GM19468 (cell line): ENCODE data around the gene GRAP.
"Not testable (repeated sequence)": the region's sequence is repeated elsewhere in the genome, so short reads cannot be mapped to it uniquely, and the experiment has no call there.

Source experiments
- ATAC-seq: cut with Tn5 transposase; IDR thresholded peaks from one replicate; pipeline ENCODE4 v1.9.1; 2021; ENCODE audit warnings: mild to moderate bottlenecking, moderate library complexity, moderate number of reproducible peaks; ENCODE audit not compliant: unreplicated experiment; ENCODE audit errors: extremely low read depth

Gene GRAP

DNA sequence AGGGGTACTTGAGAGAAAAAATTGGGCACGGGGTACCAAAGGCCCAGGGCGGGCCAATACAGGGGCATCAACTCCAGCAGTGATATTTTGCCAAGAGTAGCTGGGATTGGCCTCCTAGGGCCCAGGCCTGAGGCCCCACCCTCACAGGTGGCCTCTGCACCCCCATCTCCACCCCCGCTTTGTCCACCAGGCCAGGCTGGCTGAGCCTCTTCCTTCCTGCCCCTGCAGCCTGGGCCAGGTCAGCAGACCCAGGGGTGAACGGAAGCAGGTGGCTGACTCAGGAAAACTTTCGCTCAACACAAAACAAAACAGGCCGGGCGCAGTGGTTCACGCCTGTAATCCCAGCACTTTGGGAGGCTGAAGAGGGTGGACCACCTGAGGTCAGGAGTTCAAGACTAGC lies 3.7 kb downstream of the GRAP start:
- not testable (repeated sequence) for ATAC-seq

DNA sequence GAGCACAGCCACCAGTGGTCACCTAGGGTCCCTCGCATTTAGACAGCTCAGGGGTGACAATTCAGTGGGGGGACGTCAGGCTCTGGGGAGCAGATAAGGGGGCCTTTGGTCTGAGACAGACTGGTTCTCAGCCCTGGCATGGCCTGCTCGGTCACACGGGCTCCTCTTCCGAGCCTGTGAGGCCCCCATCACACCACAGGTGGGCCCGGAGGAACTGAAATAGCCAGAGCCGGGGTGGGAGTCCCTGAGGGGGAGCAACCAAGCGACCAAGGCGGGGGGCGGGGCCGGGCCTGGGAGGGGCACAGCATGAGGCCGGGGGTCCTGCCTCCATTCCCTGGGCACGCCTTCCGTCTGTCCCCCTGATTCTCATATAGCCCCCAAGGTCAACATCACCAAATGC lies 4.4 kb downstream of the GRAP start:
- ATAC-seq: not testable (repeated sequence)

GRCh38 chr17:19041871-19042270 lies 4.9 kb downstream of the GRAP start:
- ATAC-seq: not testable (repeated sequence)

- ATAC-seq: not testable (repeated sequence)
Observed at GRCh38 chr17:19040350-19040749, 6.4 kb downstream of the GRAP start.

GRCh38 chr17:19038730-19039129 lies 8.0 kb downstream of the GRAP start:
- not testable (repeated sequence) for ATAC-seq

DNA sequence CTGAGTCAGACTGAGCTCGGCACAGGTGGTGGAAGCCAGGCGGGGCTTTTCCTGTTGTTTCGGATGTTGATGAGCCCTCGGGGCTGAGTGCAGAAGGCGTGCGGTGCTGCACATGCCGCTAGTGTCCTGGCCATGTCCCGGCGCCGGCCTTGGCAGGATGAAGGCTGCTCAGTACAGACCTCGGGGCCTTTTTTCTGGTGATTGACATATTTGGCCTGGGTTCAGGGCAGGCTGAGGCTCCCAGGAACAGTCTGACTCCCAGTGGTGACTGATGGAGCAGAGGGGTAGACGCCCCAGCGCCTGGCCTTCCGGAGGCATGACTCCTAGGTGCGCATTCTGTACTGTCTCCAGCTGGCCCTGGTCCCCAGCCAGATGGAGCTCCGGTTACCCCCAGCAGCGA lies 8.8 kb downstream of the GRAP start:
- not testable (repeated sequence) for ATAC-seq

DNA sequence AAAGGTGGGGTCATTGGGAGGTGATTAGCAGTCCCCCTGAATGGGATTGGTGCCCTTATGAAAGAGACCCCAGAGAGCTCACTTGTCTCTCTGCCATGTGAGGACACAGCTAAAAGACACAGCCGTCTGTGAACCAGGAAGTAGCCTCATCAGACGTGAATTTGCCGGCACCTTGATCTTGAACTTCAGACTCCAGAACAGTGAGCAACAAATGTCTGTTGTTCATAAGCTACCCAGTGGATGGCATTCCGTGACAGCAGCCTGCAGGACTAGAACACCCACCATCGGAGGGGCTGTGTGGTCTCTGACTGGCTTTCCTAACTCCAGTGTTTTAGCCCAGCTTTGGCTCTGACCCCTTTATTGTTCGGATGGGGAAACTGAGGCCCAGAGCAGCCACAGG lies 9.2 kb downstream of the GRAP start:
- not testable (repeated sequence) for ATAC-seq

DNA sequence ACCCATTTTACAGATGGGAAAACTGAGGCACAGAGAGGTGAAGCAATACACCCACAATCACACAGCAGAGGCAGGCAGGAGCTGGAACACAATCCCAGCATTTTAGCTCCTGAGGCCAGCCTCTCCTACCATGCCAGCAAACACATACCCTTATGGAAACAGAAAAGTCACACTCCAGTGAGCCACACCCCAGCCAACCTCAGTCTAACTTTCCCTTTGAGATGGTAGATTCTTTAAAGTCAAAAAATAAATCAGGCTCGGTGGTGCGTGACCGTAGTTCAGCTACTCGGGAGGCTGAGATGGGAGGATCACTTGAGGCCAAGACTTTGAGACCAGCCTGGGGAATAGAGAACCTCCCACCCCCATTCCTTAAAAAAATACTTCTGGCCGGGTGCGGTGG lies 10.6 kb downstream of the GRAP start:
- not testable (repeated sequence) for ATAC-seq

GRCh38 chr17:19032377-19032988 lies 14.3 kb downstream of the GRAP start:
- not testable (repeated sequence) for ATAC-seq

- not testable (repeated sequence) for ATAC-seq
Observed at GRCh38 chr17:19031729-19032128, 15.0 kb downstream of the GRAP start.

GRCh38 chr17:19030771-19031449 lies 15.8 kb downstream of the GRAP start:
- ATAC-seq: not testable (repeated sequence)

DNA sequence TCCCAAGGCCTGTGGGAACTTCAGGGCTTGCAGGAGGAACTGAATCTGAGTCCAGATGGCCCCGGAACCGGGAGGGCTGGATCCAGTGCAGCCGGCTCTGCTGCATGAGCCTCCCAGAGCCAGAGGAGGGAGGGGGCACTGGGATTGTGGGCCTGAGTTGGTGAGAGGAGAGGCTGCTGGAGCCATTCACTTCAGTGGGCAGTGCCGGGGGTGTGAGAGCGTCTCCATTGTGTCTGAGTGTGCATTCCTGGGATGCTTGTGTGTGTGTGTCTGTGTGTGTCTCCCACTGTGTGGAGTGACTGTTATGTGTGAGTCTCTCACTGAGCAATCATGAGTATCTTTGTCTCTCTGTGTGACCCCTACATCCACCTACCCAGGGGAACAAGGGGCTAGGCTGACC lies 17.0 kb downstream of the GRAP start:
- ATAC-seq: not testable (repeated sequence)

DNA sequence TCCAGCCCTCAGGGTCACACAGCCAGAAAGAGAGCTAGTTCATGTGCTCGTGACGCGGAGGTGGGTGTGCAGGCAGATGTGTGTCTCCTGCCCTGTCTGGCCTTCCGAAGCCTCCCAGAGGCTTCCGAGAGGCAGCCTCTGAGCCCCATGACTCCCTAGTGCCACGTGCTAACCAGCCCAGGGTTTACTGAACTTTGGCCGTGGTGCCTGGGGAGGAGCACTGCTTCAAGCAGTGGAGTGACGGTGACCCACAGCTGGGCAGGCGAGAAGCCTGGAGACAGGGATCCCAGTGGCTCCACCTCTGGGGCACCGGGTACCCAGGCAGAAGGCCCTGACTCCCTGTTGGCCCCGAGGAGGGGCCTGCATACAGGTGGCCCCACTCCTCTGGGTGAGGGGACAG lies 18.1 kb downstream of the GRAP start:
- not testable (repeated sequence) for ATAC-seq

DNA sequence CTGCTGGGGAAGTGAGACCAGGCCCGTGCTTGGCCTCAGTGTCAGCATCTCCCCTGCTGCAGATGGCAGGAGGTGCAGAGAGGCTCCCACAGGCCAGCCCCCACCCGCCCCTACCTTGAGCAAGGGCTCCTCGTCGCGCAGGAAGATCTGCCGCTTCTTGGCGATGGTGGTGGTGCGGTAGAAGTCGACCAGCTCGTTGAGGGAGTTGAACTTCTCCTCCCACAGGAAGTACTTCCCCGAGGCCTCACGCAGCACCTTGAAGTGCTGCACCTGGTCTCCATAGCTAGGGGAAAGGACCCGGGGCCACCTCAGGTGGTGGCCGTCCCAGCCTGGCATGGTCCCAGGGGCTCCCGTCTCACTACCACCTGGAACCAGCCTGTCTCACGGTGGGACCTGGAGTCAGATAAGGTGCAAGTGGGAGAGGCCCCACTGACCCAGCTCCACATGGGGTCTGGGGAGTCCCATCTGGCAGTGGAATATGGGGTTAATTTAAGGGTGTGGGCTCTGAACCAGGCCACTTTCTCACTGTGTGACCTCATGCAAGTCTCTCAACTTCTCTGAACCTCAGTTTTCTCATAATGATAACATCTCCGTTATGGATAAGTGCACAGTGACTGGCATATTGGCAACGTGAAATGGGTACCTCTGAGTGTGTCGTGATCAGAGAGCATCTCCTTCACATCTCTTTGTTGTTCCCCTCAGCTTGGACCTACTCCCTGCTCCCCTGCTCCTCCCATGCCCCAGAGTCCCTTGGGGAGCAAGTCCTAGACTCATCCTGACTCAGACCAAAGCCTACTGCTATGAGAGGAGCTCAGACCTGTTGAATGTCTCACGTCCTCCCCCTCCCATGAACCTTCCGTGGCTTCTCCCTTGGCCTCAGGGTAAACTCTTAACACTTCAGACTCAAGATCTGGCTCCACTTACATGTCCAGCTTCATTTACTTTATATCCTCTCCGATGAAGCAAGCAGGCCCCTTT lies 22.4 kb downstream of the GRAP start:
- no peak for ATAC-seq

GRCh38 chr17:19023209-19023999 lies 23.4 kb downstream of the GRAP start:
- no peak for ATAC-seq

- no peak for ATAC-seq
Observed at GRCh38 chr17:19022747-19023146, 24.0 kb downstream of the GRAP start.

GRCh38 chr17:19022128-19022527 lies 24.6 kb downstream of the GRAP start:
- no peak for ATAC-seq

GRCh38 chr17:19021622-19022083 lies 25.1 kb downstream of the GRAP start:
- ATAC-seq: no peak

DNA sequence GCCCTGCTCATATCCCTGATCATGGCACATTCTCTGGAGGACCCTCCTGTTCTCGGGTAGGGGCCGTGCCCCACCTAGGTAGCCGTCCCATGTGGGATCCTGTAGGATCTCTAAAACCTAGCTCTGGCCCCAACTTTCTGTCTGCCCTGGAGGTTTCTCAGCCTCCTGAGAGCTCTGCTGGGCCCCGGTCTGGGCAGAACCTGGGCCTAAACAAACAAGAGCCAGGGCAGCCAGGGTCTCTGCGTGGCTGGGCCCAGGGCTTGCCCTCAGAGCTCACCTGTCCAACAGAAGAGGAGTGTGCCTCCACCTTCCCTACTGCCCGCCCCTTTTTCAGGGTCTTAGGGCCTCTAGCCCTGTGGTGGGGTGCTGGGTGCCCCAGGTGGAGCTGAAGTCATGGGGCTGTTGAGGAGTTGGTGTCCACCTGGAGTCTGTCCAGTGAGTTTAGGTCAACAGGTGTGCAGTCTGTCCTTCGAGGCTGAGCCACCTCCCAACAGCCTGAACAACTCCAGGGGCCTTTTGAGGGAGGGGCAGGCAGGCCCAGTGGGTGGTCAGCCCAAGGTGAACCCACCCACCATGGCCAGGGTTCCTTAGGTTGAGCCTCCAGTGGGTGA lies 25.6 kb downstream of the GRAP start:
- ATAC-seq: not testable (repeated sequence)
